C4-2B (cell line): ENCODE results near the gene GLIPR1L2.

Source experiments
- H3K27ac ChIP-seq: fragments of 450-650 bp; 2 replicates; pipeline ENCODE4 v1.5.1; 2017
- ZFX ChIP-seq: fragments of 450-650 bp; IDR thresholded peaks from 2 replicates; pipeline ENCODE4 v1.6.1; 2017
- TF ChIP-seq, protein P1 (sequence below): fragments of 450-650 bp; conservative IDR thresholded peaks from 2 replicates; pipeline ENCODE4 v1.5.1; 2017; ENCODE audit warnings: mild to moderate bottlenecking

Gene GLIPR1L2

DNA sequence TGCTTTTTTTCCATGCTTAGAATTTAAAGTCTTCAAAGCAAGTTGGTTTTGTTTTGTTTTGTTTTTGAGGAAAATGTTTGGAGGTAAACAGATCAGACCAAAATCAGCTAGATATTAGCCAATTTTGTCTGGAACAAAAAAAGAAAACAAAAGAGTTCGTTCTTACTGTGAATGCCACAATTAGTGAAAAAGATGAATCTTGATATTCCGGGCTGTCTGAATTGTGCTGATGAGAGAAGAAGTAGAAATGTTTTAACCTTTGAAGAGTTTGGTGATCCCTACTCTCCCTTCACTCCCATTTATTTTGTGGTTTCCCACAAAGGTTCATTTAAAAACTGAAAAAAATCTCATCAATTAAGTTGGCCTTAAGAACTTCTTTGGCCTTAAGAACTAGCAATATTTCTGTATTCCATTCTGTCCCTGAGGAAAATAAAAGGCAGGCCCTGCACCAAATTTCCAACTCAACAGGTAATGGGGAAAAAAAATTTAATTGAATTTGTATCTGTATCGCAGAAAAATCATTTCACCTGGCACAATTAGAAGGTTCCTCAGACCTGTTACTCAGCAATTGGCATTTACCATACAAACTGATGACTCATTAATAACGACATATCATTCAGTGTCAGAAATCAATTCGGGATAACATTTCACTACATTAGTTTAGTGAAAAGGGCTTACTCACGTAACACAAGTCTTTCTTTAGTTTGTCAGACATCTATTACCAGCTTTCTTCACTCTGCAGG, 562 bp upstream of the GLIPR1L2 start:
- peak overlapping the region; percentile 76; the same call in 1 of the 2 replicates for H3K27ac ChIP-seq
- TF ChIP-seq, protein P1, sequence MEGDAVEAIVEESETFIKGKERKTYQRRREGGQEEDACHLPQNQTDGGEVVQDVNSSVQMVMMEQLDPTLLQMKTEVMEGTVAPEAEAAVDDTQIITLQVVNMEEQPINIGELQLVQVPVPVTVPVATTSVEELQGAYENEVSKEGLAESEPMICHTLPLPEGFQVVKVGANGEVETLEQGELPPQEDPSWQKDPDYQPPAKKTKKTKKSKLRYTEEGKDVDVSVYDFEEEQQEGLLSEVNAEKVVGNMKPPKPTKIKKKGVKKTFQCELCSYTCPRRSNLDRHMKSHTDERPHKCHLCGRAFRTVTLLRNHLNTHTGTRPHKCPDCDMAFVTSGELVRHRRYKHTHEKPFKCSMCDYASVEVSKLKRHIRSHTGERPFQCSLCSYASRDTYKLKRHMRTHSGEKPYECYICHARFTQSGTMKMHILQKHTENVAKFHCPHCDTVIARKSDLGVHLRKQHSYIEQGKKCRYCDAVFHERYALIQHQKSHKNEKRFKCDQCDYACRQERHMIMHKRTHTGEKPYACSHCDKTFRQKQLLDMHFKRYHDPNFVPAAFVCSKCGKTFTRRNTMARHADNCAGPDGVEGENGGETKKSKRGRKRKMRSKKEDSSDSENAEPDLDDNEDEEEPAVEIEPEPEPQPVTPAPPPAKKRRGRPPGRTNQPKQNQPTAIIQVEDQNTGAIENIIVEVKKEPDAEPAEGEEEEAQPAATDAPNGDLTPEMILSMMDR, result no peak
- no peak for TF ChIP-seq ZFX

DNA sequence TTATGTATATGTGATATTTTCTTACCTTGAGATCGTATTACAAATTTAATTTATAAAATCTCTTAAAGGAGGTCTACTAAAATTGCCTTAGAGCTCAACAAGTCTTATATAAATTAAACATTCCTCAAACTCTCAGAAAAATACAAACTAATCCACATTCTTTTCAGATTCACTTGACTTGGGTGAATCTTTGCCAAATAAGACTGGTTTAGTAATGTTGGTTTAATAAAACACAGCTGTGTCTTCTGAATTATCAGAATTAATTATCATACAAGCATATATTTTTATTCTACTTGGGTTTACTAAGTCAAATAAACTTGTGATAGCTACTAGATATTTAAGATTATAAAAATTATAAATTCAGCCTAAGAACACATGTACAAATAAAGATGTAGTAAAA, 13.3 kb downstream of the GLIPR1L2 start:
- TF ChIP-seq, protein P1, result no peak
- no peak for TF ChIP-seq ZFX

DNA sequence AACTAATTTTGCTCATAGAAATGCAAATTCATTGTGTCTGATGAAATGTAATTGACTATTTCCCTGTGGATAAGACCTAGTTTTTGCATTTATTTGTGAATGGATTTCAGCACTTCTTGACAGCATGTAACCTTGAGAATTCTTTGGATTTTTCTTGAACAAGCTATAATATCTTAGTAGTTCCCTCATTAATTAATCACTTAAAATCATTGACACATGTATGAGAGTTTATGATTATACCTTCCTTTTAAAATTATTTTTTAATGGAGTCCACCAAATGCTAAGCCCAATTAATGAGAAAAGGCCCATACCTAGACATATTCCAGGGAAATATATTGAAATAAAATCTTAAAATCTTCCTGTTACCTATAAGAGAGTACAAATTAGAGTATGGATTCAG, 16.8 kb downstream of the GLIPR1L2 start:
- H3K27ac ChIP-seq, result no peak overlapping the region
- no peak for TF ChIP-seq ZFX
- TF ChIP-seq, protein P1, result no peak

More for the DNA sequence above, 13.3 kb downstream of the GLIPR1L2 start:
- no peak overlapping the region for H3K27ac ChIP-seq

DNA sequence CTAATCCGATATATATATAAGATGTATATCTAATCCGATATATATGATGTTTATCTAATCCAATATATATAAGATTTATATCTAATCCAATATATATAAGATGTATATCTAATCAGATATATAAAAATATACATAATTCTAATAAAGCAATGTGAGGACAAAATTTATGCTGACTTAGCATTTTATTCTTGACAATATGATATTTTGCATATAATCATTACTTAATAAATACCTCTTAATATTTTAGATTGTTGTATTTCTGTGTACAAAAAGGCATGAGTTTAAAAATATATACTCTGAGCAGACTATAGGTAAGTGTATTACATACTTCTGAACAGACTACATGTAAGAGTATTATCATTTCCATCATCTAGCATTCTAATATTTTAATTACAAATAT, 18.9 kb downstream of the GLIPR1L2 start:
- TF ChIP-seq ZFX, result no peak
- TF ChIP-seq, protein P1, result no peak
- H3K27ac ChIP-seq, result no peak overlapping the region

DNA sequence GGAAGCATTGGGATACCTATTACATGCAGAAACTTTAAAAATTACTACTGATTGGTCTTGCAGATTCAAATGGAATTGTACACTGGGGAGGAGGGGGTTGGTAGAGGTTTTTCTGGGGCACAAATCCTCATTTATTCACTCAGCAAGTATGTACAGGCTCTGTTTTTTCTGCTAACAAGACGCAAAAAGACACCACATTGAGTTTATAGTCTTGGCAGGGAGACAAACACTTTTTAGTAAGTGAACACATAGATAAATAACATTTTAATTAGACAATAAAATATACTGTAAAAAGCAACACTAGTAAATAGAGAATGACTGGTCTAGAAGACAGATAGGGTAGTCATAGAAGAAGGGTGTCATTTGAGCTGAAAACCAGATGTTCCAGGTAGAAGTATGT, 23.8 kb downstream of the GLIPR1L2 start:
- H3K27ac ChIP-seq, result no peak overlapping the region
- TF ChIP-seq ZFX, result no peak
- TF ChIP-seq, protein P1, result no peak

DNA sequence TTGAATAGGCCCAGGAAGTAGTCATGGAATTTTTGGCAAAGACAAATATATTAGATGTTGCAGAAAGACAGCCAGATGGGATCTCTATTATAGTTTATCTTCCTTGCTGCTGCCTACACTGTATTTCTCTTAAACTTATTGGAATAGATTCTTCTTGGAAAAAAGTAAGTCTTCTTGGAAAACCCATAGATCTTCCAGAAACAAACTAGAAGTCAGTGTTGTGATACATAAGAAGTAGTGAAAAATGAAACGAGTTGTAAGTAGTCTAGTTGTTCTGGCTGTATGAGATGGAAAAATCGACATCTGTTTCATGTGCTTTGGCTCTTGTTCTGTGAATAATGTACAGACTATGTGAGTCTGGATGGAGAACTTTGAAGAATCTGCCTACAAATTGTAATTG, 29.0 kb downstream of the GLIPR1L2 start:
- no peak overlapping the region for H3K27ac ChIP-seq
- TF ChIP-seq, protein P1, result no peak

DNA sequence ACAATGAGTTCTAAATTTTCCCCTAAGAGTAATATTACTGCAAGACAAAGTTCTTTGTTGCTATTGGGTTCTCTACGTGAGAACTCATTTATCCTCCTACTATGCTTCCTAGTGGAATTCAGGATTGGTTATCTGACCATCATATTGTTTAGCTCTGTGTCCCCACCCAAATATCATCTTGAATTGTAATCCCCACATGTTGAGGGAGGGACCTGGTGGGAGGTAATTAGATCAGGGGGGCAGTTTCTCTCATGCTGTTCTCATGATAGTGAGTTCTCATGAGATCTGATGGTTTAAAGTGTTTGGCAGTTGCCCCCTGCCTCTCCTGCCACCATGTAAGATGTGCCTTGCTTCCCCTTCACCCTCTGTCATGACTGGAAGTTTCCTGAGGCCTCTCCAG, 36.6 kb downstream of the GLIPR1L2 start:
- TF ChIP-seq, protein P1, result no peak
- TF ChIP-seq ZFX, result no peak
- no peak overlapping the region for H3K27ac ChIP-seq
